NCI-H2196 (cell line): Measurements from ENCODE around the gene SLC39A3.

Experiments
- DNase-seq: peaks from one replicate; lab custom pipeline; 2025; ENCODE audit not compliant: unreplicated experiment; lab: John Stamatoyannopoulos, UW

Gene SLC39A3, protein sequence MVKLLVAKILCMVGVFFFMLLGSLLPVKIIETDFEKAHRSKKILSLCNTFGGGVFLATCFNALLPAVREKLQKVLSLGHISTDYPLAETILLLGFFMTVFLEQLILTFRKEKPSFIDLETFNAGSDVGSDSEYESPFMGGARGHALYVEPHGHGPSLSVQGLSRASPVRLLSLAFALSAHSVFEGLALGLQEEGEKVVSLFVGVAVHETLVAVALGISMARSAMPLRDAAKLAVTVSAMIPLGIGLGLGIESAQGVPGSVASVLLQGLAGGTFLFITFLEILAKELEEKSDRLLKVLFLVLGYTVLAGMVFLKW

DNA sequence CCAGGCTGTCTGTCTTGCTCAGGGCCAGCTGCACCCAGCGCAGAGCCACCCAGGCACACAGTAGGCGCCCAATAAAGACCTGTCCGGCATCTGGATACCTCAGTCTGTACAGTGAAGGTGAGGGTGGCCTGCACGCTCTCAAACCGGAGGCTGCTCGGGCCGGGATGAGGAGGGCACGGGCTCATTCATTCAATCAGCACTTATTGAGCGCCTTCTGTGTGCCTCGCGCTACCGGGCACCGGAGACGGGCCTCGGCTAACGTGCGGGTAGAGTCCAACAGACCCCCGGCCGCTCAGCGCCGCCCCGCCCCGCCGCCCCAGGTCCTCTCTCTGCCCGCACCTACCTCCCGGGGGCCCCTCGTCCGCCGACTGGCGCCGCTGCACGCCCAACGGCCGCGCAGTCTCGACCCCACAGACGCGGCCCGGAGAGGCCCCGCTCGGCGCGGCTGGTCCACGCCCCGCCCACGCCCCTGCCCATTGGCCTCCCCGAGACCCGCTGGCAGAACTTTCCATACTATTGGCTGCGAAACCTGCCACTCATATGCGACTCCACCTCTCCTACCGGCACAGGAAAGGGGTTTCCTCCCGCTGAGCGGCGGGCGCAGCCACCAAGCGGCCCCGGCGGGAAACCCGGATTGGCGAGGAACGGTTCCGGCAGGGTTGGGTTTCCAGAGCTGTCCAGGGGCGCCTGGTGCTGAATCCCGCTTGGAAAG lies at the start of gene SLC39A3:
SLC39A3 (minus strand) TSS at position 416 of the 712 bp plus-strand sequence. CDS start 2,760 bp downstream, outside the sequence.
- peak; percentile 96 for DNase-seq

DNA sequence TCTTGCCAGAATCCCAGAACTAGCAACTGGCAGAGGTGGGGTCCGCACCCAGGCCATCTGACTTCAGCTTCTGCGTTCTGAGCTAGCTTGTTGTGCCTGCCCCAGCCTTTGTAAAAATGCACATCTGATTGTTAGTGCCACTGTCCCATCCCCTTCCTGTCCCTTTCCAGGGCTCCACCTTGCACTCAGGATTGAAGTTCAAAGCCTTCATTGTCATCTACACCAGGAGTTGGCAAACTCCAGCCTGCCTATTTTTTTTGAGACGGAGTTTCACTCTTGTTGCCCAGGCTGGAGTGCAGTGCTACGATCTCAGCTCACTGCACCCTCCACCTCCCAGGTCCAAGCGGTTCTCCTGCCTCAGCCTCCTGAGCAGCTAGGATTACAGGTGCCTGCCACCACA lies 48.4 kb upstream of the SLC39A3 start:
- no peak for DNase-seq

DNA sequence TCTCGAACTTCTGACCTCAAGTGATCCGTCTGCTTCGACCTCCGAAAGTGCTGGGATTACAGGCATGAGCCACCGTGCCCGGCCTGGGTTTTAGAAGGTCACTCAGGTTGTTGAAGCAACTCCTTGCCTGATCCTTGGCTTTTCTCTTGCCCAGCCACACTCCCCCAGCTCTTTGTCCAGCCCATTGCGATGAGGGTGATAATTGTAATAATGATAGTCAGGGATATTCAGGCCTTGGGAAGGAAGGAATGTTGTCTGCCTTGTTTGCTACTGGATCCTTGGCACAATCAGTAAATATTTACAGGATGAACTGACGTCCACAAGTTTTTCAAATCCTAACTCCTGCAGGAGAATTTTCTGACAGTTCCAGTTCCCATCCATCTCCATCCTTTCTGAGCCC lies 47.3 kb upstream of the SLC39A3 start:
- DNase-seq: no peak

GRCh38 chr19:2785244-2785997 lies 45.6 kb upstream of the SLC39A3 start, which contains the start of gene THOP1:
Gene THOP1 (plus strand): TSS chr19:2785503. CDS start chr19:2785663, 160 bp downstream.
- peak; percentile 99 for DNase-seq

DNA sequence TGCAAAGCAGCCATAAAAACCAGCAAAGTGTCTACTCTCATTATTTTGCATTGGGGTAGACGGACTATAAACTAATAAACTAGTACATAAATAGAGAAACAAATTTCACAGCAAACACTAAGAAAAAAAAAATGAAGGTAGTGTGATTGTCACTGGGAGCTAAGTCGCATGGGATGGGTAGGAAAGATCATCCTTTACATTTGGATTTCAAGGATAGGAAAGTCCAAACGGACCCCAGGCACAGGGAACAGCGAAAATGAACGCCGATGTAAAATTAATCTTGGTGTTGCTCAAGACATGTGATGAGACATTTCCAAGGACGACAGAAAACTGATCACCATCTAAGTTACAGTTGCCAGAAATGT lies 43.9 kb upstream of the SLC39A3 start:
- DNase-seq: no peak

GRCh38 chr19:2782936-2783780 lies 43.3 kb upstream of the SLC39A3 start, which contains the start of gene SGTA:
Gene SGTA (minus strand): TSS chr19:2783273. CDS start chr19:2769068, 14,205 bp downstream.
- DNase-seq: peak; percentile 99

DNA sequence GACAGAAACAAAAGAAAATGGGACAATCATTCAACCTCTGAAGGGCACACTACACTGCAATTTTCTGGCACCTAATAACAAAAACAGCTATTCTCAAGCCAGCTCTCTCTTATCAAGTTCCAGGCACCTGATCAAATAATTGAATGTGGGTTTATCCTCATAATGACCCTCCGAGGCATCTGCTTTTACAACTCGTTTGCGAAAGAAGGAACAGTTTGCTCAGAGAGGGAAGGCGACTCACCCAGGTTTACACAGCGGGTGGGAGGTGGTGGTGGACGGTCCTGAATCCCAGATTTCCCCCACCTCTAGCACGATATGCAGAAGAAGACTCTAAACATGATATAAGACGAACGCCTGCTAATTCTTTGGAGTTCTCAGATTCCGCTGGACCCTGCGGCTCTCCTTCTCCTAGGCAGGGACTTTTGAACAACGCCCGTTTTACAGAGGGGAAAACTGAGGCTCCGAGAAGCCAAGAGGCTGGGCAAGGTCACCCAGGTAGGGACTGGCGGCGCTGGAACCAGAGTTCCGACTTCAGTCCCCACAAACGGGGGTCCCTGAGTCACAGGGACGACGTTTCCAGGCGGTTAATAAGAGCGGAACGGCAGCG lies 42.6 kb upstream of the SLC39A3 start:
- no peak for DNase-seq

GRCh38 chr19:2780284-2780683 lies 40.5 kb upstream of the SLC39A3 start:
- DNase-seq: no peak

GRCh38 chr19:2779121-2779740 lies 39.4 kb upstream of the SLC39A3 start:
- DNase-seq: no peak

DNA sequence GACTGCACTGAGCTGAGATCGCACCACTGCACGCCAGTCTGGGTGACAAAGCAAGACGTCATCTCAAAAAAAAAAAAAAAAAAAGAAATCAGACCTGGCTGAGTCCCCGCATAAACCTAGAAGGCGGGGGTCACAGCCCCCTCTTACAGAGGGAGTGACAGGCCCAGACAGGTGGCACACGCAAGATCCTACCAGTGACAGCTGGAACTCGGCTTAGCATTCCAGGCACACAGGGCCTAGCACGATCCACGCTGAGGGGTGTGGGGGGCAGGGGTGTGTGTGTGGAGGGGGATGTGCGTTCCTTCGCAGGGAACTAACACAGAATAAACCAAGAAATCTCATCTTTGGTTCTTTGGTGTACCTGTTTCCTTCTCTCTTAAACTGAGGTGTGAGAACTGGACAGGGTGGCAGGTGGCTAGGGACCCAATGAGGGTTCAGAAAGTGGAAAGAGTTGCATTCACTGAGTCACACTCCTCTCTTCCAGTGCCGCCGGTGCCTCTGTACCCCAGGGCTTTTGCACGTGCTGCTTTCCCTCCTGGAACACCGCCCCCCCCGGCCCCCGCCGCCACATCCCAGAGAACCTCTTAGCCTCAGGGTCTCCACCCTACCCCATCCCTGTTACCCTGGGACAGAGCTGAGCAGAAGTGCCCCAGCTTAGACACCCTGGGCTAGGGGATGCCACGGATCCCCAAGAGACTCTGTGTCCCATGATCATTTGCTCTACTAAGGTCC lies 38.3 kb upstream of the SLC39A3 start:
- DNase-seq: no peak

DNA sequence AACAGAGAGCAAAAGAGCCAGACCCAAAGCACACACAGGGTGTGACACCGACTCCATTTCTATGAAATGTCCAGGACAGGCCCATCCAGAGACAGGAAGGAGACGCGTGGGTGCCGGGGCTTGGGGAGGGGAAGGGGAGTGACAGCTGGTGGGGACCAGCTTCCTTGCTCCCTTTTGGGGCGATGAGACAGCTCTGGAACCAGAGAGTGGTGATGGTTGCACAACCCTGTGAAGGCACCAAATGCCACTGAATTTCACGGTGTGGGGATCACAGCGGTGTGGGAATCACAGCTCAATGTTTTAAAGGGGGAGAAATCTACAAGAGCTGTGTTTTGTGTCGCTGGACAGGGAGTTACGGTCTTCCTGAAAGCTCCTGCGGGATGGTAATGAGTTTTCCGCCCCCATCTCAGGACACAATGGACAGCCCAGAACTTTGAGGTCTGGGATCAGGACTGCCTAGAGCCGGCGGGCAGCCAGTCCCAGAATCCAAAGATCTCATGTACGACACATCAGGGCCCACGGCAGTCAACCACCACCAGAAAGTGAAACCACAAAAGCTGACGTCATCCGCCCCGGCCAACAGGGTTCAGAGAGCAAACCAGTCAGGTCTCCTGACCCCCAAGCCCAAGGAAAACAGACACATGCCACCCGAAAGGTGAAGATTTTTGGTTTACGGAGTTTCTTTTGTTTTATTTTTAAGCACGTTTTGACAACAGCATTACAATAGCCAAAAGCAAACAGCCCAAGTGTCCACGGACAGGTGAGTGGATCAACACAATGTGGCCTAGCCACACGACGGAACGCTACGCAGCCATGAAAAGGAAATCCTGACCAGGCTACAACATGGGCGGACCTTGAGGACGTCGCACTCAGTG lies 36.0 kb upstream of the SLC39A3 start:
- DNase-seq: no peak

GRCh38 chr19:2774953-2775555 lies 35.2 kb upstream of the SLC39A3 start:
- DNase-seq: no peak

DNA sequence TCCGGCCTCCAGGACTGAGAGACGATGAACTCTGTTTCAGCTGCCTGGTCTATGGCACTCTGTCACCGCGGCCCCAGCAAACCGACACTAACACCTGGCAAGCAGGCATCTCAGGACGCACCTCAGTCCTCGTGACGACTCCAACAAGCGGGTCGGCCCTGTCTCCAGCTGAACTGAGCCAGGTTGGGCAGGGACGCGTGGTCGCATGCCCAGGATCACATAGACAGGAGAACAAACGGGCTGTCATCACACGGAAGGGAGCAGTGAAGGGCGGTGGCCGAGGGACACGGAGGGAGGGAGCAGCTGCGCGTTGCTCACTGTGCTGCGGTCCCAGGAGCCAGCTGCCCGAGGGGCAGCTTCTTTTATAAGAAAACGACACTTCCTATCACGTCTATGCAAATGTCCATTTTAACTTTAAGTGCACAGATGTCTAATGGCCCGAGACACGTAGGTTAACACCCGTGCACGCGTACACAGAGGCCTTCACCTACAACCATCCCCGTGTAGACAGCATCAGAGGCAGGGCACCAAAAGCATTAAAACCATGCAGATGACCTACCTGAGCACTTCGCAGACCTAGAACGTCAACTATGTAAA lies 34.4 kb upstream of the SLC39A3 start:
- no peak for DNase-seq

DNA sequence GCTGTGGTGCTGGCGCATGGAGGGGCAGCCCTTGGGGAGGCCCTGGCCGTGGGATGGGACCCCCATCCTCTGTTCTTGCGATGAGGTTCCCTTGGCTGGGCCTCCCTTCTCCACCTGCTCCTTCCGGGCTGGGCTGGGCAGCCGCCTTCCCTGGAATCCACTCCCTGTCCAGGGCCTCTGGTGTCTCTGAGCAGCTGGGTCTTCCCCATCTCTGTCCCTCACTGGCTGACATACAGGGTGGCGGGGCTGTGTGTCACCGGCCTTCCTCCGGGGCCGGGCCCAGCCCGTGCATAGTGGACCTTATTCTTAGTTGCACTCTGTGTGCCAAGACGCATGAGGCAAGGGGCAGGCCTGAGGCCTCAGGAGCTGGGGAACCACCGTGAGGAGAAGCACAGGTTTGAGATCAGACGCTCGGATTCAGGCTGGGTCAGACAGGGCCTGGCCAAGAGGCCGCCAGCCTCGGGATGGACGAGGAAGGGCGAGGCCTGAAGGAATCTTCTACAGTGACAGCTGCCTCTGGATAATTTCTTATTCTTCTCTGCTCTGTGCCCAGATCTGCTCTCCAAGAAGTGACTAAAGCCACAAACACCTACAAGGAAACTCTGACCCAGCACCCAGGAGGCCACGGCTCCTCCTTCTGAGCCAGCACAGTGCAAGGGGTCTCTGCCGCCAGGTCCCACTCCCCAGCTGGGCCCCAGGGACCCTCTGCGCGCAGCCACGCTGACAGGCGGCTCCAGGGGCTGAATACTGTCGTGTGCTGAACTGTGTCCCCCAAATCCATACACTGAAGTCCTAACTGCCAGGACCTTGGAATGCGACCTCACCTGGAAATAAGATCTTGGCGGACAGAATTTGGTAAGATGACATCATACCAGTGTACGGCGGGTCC lies 32.2 kb upstream of the SLC39A3 start:
- DNase-seq: no peak

DNA sequence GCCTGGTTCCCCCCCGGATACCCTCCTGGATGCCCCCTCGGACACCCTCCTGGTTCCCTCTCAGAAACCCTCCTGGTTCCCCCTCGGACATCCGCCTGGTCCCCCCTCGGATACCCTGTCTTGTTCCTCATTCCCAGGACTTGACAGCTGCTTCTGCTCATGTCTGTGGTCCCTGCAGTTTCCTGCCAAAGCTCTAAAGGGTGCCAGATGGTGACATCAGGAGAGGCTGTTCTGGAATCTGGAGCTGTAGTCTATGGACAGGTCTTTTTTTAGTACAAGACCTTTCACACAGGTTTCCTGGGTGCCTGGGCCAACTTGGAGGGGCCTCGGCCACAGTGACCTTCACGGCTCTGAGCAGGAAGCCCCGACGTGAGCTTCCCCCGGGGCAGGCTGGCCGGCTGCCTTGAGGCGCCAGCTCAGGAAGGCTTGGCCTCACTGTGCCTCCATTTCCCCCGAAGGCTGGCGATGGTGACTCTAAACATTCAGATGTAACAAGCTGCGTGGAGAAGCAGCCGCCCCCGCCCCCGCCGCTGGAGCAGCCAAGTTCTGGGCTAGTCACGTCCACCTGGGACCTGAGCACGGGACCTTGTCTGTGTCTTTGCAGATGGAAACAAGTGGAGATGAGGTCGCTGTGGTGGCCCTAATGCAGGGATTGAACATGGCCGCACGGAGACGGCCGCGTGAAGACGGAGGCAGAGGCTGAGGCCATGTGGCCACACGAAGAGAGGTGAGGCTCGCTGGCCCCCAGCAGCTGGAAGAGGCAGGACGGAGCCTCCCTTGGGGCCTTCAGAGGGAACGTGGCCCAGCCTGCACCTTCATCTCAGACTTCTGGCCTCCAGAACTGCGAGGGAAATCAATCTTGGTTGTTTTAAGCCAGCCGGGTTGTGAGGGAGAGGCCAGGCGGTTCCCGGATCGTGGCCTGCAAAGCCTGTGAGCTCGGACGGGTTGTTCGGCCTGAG lies 30.5 kb upstream of the SLC39A3 start:
- no peak for DNase-seq
